GM19395 (cell line): ENCODE data around the gene KRT17.
"Not testable (repeated sequence)": the region's sequence is repeated elsewhere in the genome, so short reads cannot be mapped to it uniquely, and the experiment has no call there.

Experiments used
- ATAC-seq: cut with Tn5 transposase; IDR thresholded peaks from one replicate; pipeline ENCODE4 v1.9.1; 2021; ENCODE audit warnings: mild to moderate bottlenecking, moderate library complexity; ENCODE audit not compliant: unreplicated experiment

The KRT17 gene

DNA sequence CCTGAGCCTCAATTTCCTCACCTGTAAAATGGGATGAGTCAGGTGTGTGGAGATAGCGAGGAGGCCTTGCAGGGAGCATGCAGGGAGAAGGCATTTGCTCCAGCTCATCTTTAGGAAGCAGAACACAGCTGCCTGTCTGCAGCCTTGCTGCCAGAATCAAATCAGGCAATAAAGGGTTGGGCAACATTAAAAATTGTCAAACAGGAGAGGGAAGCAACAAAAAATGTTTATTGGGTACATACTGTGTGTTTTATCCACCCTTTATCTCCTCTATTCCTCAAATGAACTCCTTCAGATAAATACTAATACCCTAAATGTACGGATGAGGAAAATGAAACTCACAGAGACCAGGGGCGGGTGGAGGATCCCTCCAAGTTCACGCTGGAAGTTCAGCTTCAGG is 24.1 kb downstream of the KRT17 start:
- ATAC-seq: no peak

- no peak for ATAC-seq
Measured at GRCh38 chr17:41599680-41600079, 24.7 kb downstream of the KRT17 start.

GRCh38 chr17:41595585-41595984 is 28.8 kb downstream of the KRT17 start:
- ATAC-seq: no peak

- no peak for ATAC-seq
Measured at GRCh38 chr17:41594363-41594915, 29.9 kb downstream of the KRT17 start.

DNA sequence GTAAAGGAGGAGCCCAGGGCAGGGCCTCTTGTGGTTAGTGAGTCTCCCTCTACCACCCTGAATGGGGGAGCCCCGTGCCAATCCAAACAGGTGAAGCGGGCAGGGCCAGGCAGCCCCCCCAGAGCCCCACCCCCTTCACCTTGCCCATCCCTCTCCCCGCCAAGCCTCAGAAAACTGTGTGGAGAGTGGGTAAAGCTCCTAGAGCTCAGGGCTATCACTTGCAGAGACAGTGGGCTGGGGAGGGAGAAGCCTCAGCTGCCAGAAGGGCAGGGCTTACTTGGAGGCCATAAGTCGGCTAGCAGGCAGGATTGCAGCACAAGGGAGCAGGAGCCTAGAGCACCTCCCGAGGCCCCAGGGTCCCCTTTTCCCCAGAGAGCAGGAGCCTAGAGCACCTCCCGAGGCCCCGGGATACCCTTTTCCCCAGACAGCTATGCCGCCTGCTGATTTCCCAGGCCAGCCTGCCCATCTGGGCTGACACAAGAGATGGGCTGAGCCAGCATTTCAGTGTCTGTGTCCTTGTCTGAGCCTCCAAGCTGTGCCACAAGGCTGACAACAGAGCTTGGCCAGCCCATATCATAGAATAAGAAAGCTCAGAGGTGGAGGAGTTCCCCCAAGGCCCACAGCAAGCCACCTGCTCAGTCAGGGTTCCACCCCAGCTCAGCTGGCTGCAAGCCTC is 30.9 kb downstream of the KRT17 start:
- ATAC-seq: no peak

- ATAC-seq: no peak
Measured at GRCh38 chr17:41592601-41593305, 31.6 kb downstream of the KRT17 start.

- ATAC-seq: no peak
Measured at GRCh38 chr17:41589301-41589700, 35.1 kb downstream of the KRT17 start.

GRCh38 chr17:41588126-41588810 is 36.1 kb downstream of the KRT17 start:
- ATAC-seq: no peak

DNA sequence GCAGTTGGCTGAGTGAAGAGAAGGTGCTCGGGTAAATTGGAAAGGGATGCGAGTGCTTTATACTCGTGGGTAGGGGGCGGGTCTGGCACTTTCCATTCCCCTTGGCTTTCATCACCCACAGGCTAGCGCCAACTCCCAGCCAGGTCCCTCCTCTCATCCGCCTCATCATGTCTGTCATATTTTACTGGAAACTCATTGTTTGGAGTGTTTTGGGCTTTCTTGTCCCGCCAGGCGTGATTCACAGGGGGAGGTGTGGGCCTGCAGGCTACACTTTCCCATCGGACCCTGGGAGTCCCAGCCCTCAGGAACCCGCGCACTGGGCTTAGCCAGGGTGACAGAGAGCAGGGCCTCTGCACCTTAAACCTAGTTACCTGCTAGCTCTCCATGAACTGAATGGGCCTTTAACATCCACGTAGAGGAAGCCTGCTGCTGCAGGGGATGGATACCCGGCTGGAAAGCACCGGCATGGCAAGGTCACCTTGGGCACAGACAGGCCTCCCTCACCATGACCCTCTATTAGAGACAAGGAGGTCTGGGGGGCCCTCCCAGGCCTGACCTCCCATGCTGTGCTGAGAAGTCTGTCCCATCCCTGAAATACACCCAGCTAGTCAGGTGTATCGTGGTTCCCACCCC is 37.4 kb downstream of the KRT17 start, which contains the start of gene KRT14:
TSS of gene KRT14 (minus strand) at position 33 of the 633 bp plus-strand sequence. CDS start 61 bp downstream, outside the sequence.
- no peak for ATAC-seq

DNA sequence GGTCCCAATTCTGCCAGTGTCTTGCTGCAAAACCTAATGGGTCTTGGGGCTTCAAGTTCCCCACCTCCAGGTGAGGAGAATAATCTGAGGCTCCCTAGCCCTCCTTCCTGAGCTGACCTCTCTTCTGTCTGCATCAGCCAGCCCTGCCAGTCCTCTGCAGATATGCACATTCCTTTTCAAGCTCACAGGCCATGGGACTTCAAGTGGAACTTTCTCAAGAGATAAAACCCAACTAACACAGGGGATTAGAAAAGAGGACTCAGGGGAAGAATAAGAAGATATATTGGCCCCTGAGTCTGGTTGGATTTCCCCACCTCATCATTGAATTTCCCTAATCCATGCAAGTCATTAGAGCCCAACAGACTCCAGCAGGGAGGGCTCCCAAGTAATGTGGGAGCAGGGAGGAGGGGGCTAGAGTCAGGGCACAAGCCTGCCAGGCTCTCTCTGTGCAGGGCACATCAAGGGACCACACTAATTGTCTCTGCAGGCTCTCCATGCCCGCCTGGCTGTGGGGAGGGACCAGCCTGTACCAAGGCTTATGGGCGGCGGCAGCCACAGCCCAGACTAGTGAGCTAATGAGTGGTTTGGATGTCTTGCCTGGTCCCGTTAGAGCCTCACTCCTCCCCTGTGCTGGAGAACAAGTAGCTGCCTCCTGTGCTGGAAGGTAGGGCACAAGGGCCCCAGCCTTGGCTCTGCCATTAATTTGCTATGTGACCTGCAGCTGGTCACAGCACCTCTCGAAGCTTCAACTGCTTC is 38.9 kb downstream of the KRT17 start:
- ATAC-seq: no peak

DNA sequence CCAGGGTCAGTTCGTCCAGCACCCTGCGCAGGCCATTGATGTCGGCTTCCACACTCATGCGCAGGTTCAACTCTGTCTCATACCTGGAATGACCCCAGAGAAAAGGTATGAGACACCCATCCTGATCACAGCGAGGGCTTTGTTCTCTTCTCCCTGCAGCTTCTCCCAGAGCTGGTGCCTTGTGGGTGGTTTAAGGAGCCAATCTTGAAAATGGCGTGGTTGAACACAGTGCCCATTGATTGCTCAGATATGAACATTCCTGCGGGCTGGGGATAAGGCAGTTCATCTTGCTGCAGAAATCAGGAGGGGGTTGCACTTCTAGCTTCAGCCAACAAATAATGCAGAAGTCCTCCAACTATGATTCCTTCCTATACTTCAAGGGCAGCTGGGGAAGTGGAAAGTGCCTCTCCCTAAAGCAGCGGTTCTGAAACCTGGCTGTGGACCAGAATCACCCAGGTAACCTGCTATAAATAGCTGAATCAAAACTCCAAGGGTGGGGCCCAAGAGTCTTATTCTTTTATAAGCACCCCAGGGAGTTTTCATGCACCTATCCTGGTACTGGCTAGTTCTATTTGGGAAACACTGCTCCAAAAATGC is 39.9 kb downstream of the KRT17 start:
- not testable (repeated sequence) for ATAC-seq

DNA sequence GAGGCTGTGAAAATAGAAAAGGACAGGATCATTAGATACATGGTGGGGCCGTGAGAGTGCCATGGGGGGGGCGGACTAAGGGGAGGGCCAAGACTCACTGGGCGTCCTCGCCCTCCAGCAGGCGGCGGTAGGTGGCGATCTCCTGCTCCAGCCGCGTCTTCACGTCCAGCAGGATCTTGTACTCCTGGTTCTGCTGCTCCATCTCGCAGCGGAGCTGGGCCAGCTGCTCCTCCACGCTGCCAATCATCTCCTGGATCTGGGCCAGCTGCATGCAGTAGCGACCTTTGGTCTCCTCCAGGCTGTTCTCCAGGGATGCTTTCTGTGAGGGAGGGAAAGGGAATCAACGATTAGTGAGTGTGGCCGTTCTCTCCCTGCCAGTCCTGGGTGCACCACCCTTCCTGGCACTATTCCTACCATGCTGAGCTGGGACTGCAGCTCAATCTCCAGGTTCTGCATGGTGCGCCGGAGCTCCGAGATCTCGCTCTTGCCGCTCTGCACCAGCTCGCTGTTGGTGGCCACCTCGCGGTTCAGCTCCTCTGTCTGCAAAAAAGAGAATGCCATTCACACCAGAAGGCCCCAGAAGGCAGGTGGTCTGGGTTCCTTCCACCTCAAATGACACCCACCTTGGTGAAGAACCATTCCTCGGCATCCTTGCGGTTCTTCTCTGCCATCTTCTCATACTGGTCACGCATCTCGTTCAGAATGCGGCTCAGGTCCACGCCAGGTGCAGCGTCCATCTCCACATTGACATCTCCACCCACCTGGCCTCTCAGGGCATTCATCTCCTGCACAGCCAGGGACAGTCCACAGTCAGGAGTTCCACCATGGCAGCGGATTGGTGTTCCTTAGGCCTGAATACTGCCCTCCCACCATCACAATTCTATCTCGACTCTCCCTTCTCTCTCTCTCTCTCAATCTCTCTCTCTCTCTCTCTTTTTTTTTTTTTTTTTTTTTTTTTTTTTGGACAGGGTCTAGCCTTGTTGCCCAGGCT is 40.9 kb downstream of the KRT17 start:
- no peak for ATAC-seq

DNA sequence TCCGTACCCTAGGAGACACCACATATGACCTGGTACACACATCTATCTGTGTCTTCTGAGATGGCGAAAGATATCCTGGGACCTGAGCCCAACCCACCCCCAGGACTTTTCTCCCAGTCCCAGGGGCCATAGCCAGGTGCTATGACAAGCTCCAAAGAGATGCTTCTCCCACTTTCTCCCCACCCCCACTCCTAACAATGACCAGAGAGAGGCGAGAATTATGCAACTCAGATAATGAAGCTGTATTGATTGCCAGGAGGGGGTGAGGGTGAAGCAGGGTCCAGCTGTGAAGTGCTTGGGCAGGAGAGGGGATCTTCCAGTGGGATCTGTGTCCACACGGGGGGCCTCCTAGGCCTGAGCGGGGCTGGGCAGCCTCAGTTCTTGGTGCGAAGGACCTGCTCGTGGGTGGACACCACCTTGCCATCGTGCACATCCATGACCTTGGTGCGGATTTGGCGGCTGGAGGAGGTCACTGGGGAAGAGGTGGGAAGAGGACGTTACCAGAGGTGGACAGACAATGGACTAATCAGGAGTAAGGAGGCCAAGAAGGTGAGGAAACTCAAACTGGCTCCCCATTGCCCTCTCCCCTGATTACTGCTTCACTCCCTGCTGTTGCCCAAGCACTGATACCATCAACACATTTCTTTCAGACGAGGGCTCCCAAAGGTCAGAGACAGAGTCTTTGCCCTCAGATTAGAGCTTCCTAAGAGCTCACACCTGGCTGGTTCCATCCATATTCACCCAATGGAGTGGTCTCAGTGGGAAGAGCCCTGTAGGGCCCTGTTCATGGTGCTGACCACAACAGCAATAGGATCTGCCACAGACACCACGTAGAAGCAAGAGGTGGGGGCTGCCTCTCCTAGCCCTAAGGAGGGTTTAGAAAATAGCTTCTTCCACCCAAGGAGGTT is 42.1 kb downstream of the KRT17 start:
- not testable (repeated sequence) for ATAC-seq

- ATAC-seq: no peak
Measured at GRCh38 chr17:41581366-41582060, 42.9 kb downstream of the KRT17 start.

- no peak for ATAC-seq
Measured at GRCh38 chr17:41580687-41581365, 43.5 kb downstream of the KRT17 start.

DNA sequence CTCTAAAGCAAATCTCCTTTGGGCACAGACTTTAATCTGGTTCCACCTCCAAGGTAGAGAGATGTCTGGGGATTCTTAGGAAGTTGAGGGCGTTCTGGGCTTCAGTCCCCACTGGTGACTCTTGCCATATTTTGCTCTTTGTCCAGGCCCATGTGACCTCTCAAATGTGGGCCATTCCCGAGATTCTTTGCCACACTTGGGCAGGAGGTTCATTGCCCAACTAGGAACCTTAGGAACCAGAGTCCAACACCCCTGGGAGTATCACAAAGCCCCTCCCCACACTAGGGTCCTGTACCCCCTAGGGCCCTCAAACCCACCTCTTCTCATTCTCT is 44.2 kb downstream of the KRT17 start:
- ATAC-seq: no peak
